Osteoblast (primary cell): ENCODE data around the gene SEMA4F. TPM values are rescaled to one million over a fixed set of nuclear protein-coding genes. Genes with fewer than 3 reads are reported as not detected.

Experiments used
- DNase-seq: peaks from one replicate; pipeline ENCODE4 v3.0.0; 2011; ENCODE audit warnings: low spot score, mixed read lengths; ENCODE audit not compliant: insufficient read length; ENCODE audit errors: missing footprints
- H2AFZ ChIP-seq: 2 replicates; pipeline ENCODE4 v1.6.0; 2011; ENCODE audit warnings: mild to moderate bottlenecking, low read length
- H3K27ac ChIP-seq: 2 replicates; pipeline ENCODE4 v1.5.1; 2011; ENCODE audit warnings: mild to moderate bottlenecking, low read depth, low read length, moderate library complexity
- H3K27me3 ChIP-seq: 2 replicates; pipeline ENCODE4 v1.6.0; 2012; ENCODE audit warnings: mild to moderate bottlenecking, control low read depth, inconsistent platforms, low read length, moderate library complexity; ENCODE audit not compliant: insufficient read depth
- H3K36me3 ChIP-seq: 2 replicates; pipeline ENCODE4 v1.5.1; 2011; ENCODE audit warnings: mild to moderate bottlenecking, low read length, control low read depth, moderate library complexity; ENCODE audit not compliant: insufficient read depth
- H3K4me1 ChIP-seq: 2 replicates; pipeline ENCODE4 v1.5.1; 2011; ENCODE audit warnings: mild to moderate bottlenecking, low read length, control low read depth, moderate library complexity; ENCODE audit not compliant: insufficient read depth
- H3K4me2 ChIP-seq: 2 replicates; pipeline ENCODE4 v1.6.0; 2011; ENCODE audit warnings: mild to moderate bottlenecking, low read length; ENCODE audit not compliant: insufficient read depth
- H3K4me3 ChIP-seq: fragments of 200-600 bp; sonication (generic); 3 replicates; pipeline ENCODE4 v1.5.1; 2012; ENCODE audit warnings: mild to moderate bottlenecking, low read length, inconsistent platforms; ENCODE audit not compliant: insufficient read depth
- H3K79me2 ChIP-seq: 2 replicates; pipeline ENCODE4 v1.6.0; 2012; ENCODE audit warnings: mild to moderate bottlenecking, low read length, control low read depth, inconsistent platforms; ENCODE audit not compliant: insufficient read depth
- H3K9me3 ChIP-seq: 2 replicates; pipeline ENCODE4 v1.5.1; 2011; ENCODE audit warnings: low read depth, low read length, control low read depth
- H4K20me1 ChIP-seq: 2 replicates; pipeline ENCODE4 v1.6.0; 2012; ENCODE audit warnings: mild to moderate bottlenecking, low read length, control low read depth; ENCODE audit not compliant: insufficient read depth
- CTCF ChIP-seq: IDR thresholded peaks from 2 replicates; pipeline ENCODE4 v1.5.1; 2011; ENCODE audit warnings: mild to moderate bottlenecking, low read depth, low read length, moderate library complexity; ENCODE audit errors: extremely low read depth
- total RNA-seq: library from RNA; depleted of rRNA; stranded (reverse); fragments of >200 nt; gene quantifications from 2 replicates; pipeline ENCODE4 v1.2.3, GENCODE V29; 2012

SEMA4F gene
- total RNA-seq, 1 donor = 7.2 TPM

GRCh38 chr2:74655579-74655978 is 1.5 kb downstream of the SEMA4F start:
- TF ChIP-seq CTCF = no peak
- DNase-seq = no peak
- peaks cover 20% of the 10 kb centered on the region for H3K4me1 ChIP-seq

GRCh38 chr2:74658516-74658915 is 4.5 kb downstream of the SEMA4F start:
- no peak for TF ChIP-seq CTCF
- no peak overlapping the region for H3K4me3 ChIP-seq
- no peaks in the 10 kb centered on the region for H3K27me3 ChIP-seq
- H3K79me2 ChIP-seq = no peaks in the 10 kb centered on the region
- no peaks in the 10 kb centered on the region for H4K20me1 ChIP-seq
- H3K9me3 ChIP-seq = no peaks in the 10 kb centered on the region
- DNase-seq = no peak
- H3K4me2 ChIP-seq = no peak overlapping the region
- peaks cover 19% of the 10 kb centered on the region for H3K4me1 ChIP-seq
- H2AFZ ChIP-seq = no peak overlapping the region
- no peaks in the 10 kb centered on the region for H3K36me3 ChIP-seq
- H3K27ac ChIP-seq = no peak overlapping the region

More at GRCh38 chr2:74655579-74655978, 1.5 kb downstream of the SEMA4F start:
- Histone ChIP-seq H3K27me3 (no peaks in the 10 kb centered on the region), H4K20me1 (no peaks in the 10 kb centered on the region), H3K4me2 (no peak overlapping the region), H3K9me3 (no peaks in the 10 kb centered on the region), H3K4me3 (no peak overlapping the region), H3K36me3 (no peaks in the 10 kb centered on the region), H2AFZ (no peak overlapping the region), H3K27ac (no peak overlapping the region), H3K79me2 (no peaks in the 10 kb centered on the region)

DNA sequence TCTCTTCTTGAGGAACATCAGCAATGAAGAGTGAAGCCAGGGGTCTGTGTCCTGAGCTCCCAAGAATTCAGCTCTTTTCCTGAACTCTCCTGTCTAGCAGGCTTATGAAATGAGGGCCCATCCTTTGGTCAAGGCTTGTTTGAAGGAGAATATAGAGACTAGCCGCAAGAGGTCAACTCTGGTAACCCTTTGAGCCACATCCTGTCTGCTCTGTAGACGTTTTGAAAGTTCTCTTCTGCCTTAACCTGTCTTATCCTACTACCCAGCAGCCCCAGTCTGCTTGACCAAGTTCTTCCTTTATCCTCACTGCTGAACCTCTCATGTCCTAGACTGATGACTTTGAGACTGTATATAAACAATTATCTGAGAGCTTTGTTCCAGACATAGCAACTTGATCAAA is 5.4 kb downstream of the SEMA4F start:
- no peak overlapping the region for H3K27ac ChIP-seq
- no peaks in the 10 kb centered on the region for H3K36me3 ChIP-seq
- no peaks in the 10 kb centered on the region for H3K9me3 ChIP-seq
- TF ChIP-seq CTCF = no peak
- H2AFZ ChIP-seq = no peak overlapping the region
- no peak overlapping the region for H3K4me3 ChIP-seq
- DNase-seq = no peak
- no peaks in the 10 kb centered on the region for H3K79me2 ChIP-seq
- no peak overlapping the region for H3K4me2 ChIP-seq
- peaks cover 16% of the 10 kb centered on the region for H3K4me1 ChIP-seq
- H4K20me1 ChIP-seq = no peaks in the 10 kb centered on the region
- H3K27me3 ChIP-seq = no peaks in the 10 kb centered on the region

DNA sequence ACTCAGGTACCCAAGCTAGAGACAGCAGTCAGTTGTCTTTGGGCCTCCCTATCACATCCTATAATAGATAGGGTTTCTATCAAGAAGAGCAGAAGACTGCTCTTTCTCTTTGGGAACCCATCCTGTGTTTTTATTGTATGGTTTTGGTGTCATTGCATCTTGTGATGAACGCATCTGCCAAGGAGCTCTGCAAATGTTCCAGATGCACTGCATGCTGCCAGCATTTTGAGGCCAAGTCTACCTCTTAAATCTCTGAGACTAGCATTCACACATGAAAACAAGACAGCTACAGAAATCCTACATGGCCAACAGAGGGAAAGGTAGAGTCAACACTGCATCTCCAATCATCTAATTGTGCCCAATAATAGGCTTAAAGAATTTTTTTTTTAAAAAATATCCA is 14.0 kb downstream of the SEMA4F start:
- no peak for TF ChIP-seq CTCF
- no peaks in the 10 kb centered on the region for H3K79me2 ChIP-seq
- no peak overlapping the region for H2AFZ ChIP-seq
- H4K20me1 ChIP-seq = no peaks in the 10 kb centered on the region
- DNase-seq = no peak
- no peak overlapping the region for H3K4me2 ChIP-seq
- H3K36me3 ChIP-seq = no peaks in the 10 kb centered on the region
- H3K4me3 ChIP-seq = no peak overlapping the region
- peaks cover 3% of the 10 kb centered on the region for H3K4me1 ChIP-seq
- H3K27me3 ChIP-seq = no peaks in the 10 kb centered on the region
- H3K27ac ChIP-seq = no peak overlapping the region
- H3K9me3 ChIP-seq = no peaks in the 10 kb centered on the region
